Smooth muscle cell (in vitro differentiated cells): ENCODE results near the gene TRIM66. TPM values are rescaled to one million over a fixed set of nuclear protein-coding genes. Genes with fewer than 3 reads are reported as not detected.

ENCODE experiments used
- DNase-seq: peaks from one replicate; lab custom pipeline; 2025; ENCODE audit not compliant: unreplicated experiment; lab: John Stamatoyannopoulos, UW
- H2AFZ ChIP-seq: fragments of 200-600 bp; sonication (generic); 2 replicates; pipeline ENCODE4 v1.6.0; 2016; ENCODE audit warnings: antibody characterized with exemption, low read depth, mild to moderate bottlenecking
- H3F3A ChIP-seq: fragments of 200-600 bp; sonication (generic); 2 replicates; pipeline ENCODE4 v1.6.0; 2017; ENCODE audit warnings: antibody characterized with exemption, low read depth
- H3K27ac ChIP-seq: fragments of 200-600 bp; sonication (generic); 2 replicates; pipeline ENCODE4 v1.5.1; 2016; ENCODE audit warnings: low read depth, mild to moderate bottlenecking
- H3K27me3 ChIP-seq: fragments of 200-600 bp; sonication (generic); 2 replicates; pipeline ENCODE4 v1.6.1; 2016; ENCODE audit warnings: low read depth, mild to moderate bottlenecking
- H3K36me3 ChIP-seq: fragments of 200-600 bp; sonication (generic); 2 replicates; pipeline ENCODE4 v1.5.1; 2016; ENCODE audit warnings: low read depth
- H3K4me1 ChIP-seq: fragments of 200-600 bp; sonication (generic); 2 replicates; pipeline ENCODE4 v1.5.1; 2016; ENCODE audit warnings: low read depth
- H3K4me2 ChIP-seq: fragments of 200-600 bp; sonication (generic); 2 replicates; pipeline ENCODE4 v1.6.0; 2016; ENCODE audit warnings: mild to moderate bottlenecking
- H3K4me3 ChIP-seq: fragments of 200-600 bp; sonication (generic); 2 replicates; pipeline ENCODE4 v1.5.1; 2016; ENCODE audit warnings: mild to moderate bottlenecking
- H3K79me2 ChIP-seq: fragments of 200-600 bp; sonication (generic); 2 replicates; pipeline ENCODE4 v1.6.0; 2016; ENCODE audit warnings: low read depth, mild to moderate bottlenecking
- H3K9ac ChIP-seq: fragments of 200-600 bp; sonication (generic); 2 replicates; pipeline ENCODE4 v1.6.0; 2016; ENCODE audit warnings: low read depth
- H3K9me3 ChIP-seq: fragments of 200-600 bp; sonication (generic); replicated peaks from 2 replicates; pipeline ENCODE4 v1.5.1; 2016; ENCODE audit warnings: low read depth
- H4K20me1 ChIP-seq: fragments of 200-600 bp; sonication (generic); 2 replicates; pipeline ENCODE4 v1.6.0; 2016; ENCODE audit warnings: low read depth
- WGBS: methylation state at CpG from one replicate; pipeline ENCODE4 v1.1.7; 2016; ENCODE audit warnings: low lambda C conversion rate; 5-methylcytosine and 5-hydroxymethylcytosine counted together
- polyA plus RNA-seq: library from polyadenylated mRNA; unstranded; fragments of >200 nt; fragmentation: Nextera tagmentation; extraction: Ambion mirVana; gene quantifications from 2 replicates; pipeline ENCODE4 v1.2.1, GENCODE V29; 2016
- total RNA-seq: library from RNA; depleted of rRNA; stranded (reverse); fragments of >200 nt; gene quantifications from 2 replicates; pipeline ENCODE4 v1.2.3, GENCODE V29; 2014
- TF ChIP-seq, protein P1 (sequence below): fragments of 200-600 bp; sonication (generic); IDR thresholded peaks from 2 replicates; pipeline ENCODE4 v1.5.1; 2017; ENCODE audit warnings: borderline replicate concordance, mild to moderate bottlenecking, antibody characterized with exemption; ENCODE audit not compliant: insufficient read depth, poor library complexity, severe bottlenecking

The TRIM66 gene
- total and polyA plus RNA-seq, 2 experiments from 2014 or later = 0.24 to 5.8 TPM

DNA sequence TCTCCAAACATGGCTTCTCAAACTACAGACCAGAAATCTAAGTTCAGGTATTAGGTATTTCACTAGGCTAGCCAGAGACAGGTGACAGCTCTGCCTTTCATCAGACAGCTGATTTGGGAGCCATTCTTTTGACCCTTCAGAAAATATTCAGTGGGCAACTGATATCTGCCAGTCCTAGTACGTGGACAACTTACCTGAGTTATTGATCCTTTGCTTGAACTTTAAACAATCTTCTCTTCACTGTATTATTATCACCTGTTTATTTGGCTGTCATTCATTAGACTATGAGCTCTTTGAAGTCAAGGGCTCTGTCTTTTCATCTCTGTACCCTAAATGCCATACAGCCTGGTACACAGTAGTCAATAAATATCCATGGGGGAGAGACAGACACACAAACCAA lies 17.2 kb downstream of the TRIM66 start:
- Histone ChIP-seq H3K79me2 (no peaks in the 10 kb centered on the region), H3K9me3 (no peaks in the 10 kb centered on the region), H3K4me1 (peaks cover 11% of the 10 kb centered on the region), H3K4me2 (no peak overlapping the region), H3K27ac (no peak overlapping the region), H2AFZ (no peak overlapping the region), H3K27me3 (no peaks in the 10 kb centered on the region), H3K4me3 (no peak overlapping the region), H4K20me1 (no peaks in the 10 kb centered on the region), H3F3A (no peaks in the 10 kb centered on the region), H3K9ac (no peak overlapping the region), H3K36me3 (no peaks in the 10 kb centered on the region)
- TF ChIP-seq, protein P1, sequence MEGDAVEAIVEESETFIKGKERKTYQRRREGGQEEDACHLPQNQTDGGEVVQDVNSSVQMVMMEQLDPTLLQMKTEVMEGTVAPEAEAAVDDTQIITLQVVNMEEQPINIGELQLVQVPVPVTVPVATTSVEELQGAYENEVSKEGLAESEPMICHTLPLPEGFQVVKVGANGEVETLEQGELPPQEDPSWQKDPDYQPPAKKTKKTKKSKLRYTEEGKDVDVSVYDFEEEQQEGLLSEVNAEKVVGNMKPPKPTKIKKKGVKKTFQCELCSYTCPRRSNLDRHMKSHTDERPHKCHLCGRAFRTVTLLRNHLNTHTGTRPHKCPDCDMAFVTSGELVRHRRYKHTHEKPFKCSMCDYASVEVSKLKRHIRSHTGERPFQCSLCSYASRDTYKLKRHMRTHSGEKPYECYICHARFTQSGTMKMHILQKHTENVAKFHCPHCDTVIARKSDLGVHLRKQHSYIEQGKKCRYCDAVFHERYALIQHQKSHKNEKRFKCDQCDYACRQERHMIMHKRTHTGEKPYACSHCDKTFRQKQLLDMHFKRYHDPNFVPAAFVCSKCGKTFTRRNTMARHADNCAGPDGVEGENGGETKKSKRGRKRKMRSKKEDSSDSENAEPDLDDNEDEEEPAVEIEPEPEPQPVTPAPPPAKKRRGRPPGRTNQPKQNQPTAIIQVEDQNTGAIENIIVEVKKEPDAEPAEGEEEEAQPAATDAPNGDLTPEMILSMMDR = no peak
- DNase-seq = no peak
- 100% methylated on average over 1 of the region's 1 CpG for WGBS

GRCh38 chr11:8661001-8661795 lies 21.3 kb downstream of the TRIM66 start:
- Histone ChIP-seq H4K20me1 (no peaks in the 10 kb centered on the region), H2AFZ (no peak overlapping the region), H3F3A (no peaks in the 10 kb centered on the region), H3K79me2 (no peaks in the 10 kb centered on the region), H3K9ac (no peak overlapping the region), H3K9me3 (no peaks in the 10 kb centered on the region), H3K27ac (no peak overlapping the region), H3K27me3 (no peaks in the 10 kb centered on the region), H3K4me1 (peaks cover 9% of the 10 kb centered on the region), H3K4me3 (no peak overlapping the region), H3K4me2 (no peak overlapping the region), H3K36me3 (no peaks in the 10 kb centered on the region)
- TF ChIP-seq, protein P1 = no peak
- WGBS = 95% methylated on average over 6 of the region's 6 CpGs
- no peak for DNase-seq

- Histone ChIP-seq H3F3A (no peaks in the 10 kb centered on the region), H3K27ac (no peak overlapping the region), H3K4me1 (peaks cover 9% of the 10 kb centered on the region), H3K9me3 (no peaks in the 10 kb centered on the region), H3K4me2 (no peak overlapping the region), H3K9ac (no peak overlapping the region), H2AFZ (no peak overlapping the region), H3K27me3 (no peaks in the 10 kb centered on the region), H3K36me3 (no peaks in the 10 kb centered on the region), H3K79me2 (no peaks in the 10 kb centered on the region), H3K4me3 (no peak overlapping the region), H4K20me1 (no peaks in the 10 kb centered on the region)
- TF ChIP-seq, protein P1 = no peak
- no peak for DNase-seq
- 74% methylated on average over 15 of the region's 15 CpGs for WGBS
Measured at GRCh38 chr11:8658321-8659057, 24.0 kb downstream of the TRIM66 start.
